HepG2 (cell line): ENCODE measurements around the gene THADA. TPM values are rescaled to one million over a fixed set of nuclear protein-coding genes. Genes with fewer than 3 reads are reported as not detected.

ENCODE experiments used
- ATF7 ChIP-seq, 2 experiments: fragments of 450-650 bp in 1 of 2; sonication (generic) in 1 of 2; formaldehyde crosslinking in 1 of 2; IDR thresholded peaks; 2 replicates each; pipeline versions ENCODE4 v1.4.0 to v1.6.1; 2016 to 2020; ENCODE audit warnings: antibody characterized with exemption in 1 of 2, mild to moderate bottlenecking in 1 of 2, missing genetic modification reagents in 1 of 2
- CCDC6 ChIP-seq: sonication (generic); formaldehyde crosslinking; IDR thresholded peaks from 2 replicates; pipeline ENCODE4 v1.8.1; 2022; ENCODE audit warnings: mild to moderate bottlenecking, missing genetic modification reagents, moderate library complexity
- CENPT ChIP-seq: sonication (generic); formaldehyde crosslinking; IDR thresholded peaks from 2 replicates; pipeline ENCODE4 v1.8.0; 2022; ENCODE audit warnings: low read depth, mild to moderate bottlenecking, moderate library complexity, missing genetic modification reagents
- FIP1L1 ChIP-seq: fragments of 200-400 bp; formaldehyde crosslinking; IDR thresholded peaks from 2 replicates; pipeline ENCODE4 v1.6.1; 2018; ENCODE audit warnings: low read depth, mild to moderate bottlenecking, low read length, moderate library complexity, borderline replicate concordance; ENCODE audit not compliant: insufficient read depth
- GFI1 ChIP-seq: sonication (generic); formaldehyde crosslinking; IDR thresholded peaks from 2 replicates; pipeline ENCODE4 v1.5.0; 2020; ENCODE audit warnings: missing genetic modification reagents, mild to moderate bottlenecking, borderline replicate concordance
- HES4 ChIP-seq: sonication (generic); formaldehyde crosslinking; IDR thresholded peaks from 2 replicates; pipeline ENCODE4 v1.9.0; 2021; ENCODE audit warnings: mild to moderate bottlenecking, missing genetic modification reagents, borderline replicate concordance
- IKZF1 ChIP-seq: fragments of 450-650 bp; IDR thresholded peaks from 2 replicates; pipeline ENCODE4 v1.7.1; 2016
- KAT2B ChIP-seq: fragments of 150-350 bp; IDR thresholded peaks from 2 replicates; pipeline ENCODE4 v1.6.1; 2014; ENCODE audit warnings: low read depth, low read length, borderline replicate concordance
- KLF12 ChIP-seq: sonication (generic); formaldehyde crosslinking; IDR thresholded peaks from 2 replicates; pipeline ENCODE4 v1.4.0; 2020; ENCODE audit warnings: missing genetic modification reagents, borderline replicate concordance
- KLF9 ChIP-seq: IDR thresholded peaks from 2 replicates; pipeline ENCODE4 v1.6.1; 2016; ENCODE audit warnings: low read depth
- MED1 ChIP-seq: sonication (generic); formaldehyde crosslinking; IDR thresholded peaks from 2 replicates; pipeline ENCODE4 v1.4.0; 2020; ENCODE audit warnings: missing genetic modification reagents
- MED13 ChIP-seq: sonication (generic); formaldehyde crosslinking; IDR thresholded peaks from 2 replicates; pipeline ENCODE4 v1.5.0; 2020; ENCODE audit warnings: missing genetic modification reagents
- NBN ChIP-seq: fragments of 450-650 bp; conservative IDR thresholded peaks from 2 replicates; pipeline ENCODE4 v1.6.1; 2017
- NFYB ChIP-seq: sonication (generic); formaldehyde crosslinking; IDR thresholded peaks from 2 replicates; pipeline ENCODE4 v1.4.0; 2020; ENCODE audit warnings: missing genetic modification reagents
- NR1H2 ChIP-seq: sonication (generic); formaldehyde crosslinking; IDR thresholded peaks from 2 replicates; pipeline ENCODE4 v1.8.1; 2022; ENCODE audit warnings: low read depth, missing genetic modification reagents, borderline replicate concordance
- PHB2 ChIP-seq: fragments of 450-650 bp; IDR thresholded peaks from 2 replicates; pipeline ENCODE4 v1.6.1; 2018; ENCODE audit not compliant: partially characterized antibody
- RARG ChIP-seq: sonication (generic); formaldehyde crosslinking; IDR thresholded peaks from 2 replicates; pipeline ENCODE4 v1.4.0; 2020; ENCODE audit warnings: low read depth, mild to moderate bottlenecking, missing genetic modification reagents
- REL ChIP-seq: sonication (generic); formaldehyde crosslinking; conservative IDR thresholded peaks from 2 replicates; pipeline ENCODE4 v1.8.0; 2022; ENCODE audit warnings: mild to moderate bottlenecking, missing genetic modification reagents, moderate library complexity
- RFX5 ChIP-seq: IDR thresholded peaks from 2 replicates; pipeline ENCODE4 v1.6.1; 2011; ENCODE audit warnings: low read depth, low read length, improper control_type of control experiment
- RNF2 ChIP-seq: fragments of 450-650 bp; conservative IDR thresholded peaks from 2 replicates; pipeline ENCODE4 v1.6.1; 2016; ENCODE audit warnings: low read depth
- STAT5B ChIP-seq: sonication (generic); formaldehyde crosslinking; IDR thresholded peaks from 2 replicates; pipeline ENCODE4 v1.4.0; 2020; ENCODE audit warnings: missing genetic modification reagents
- STAT6 ChIP-seq: sonication (generic); formaldehyde crosslinking; IDR thresholded peaks from 2 replicates; pipeline ENCODE4 v1.4.0; 2020; ENCODE audit warnings: missing genetic modification reagents, mild to moderate bottlenecking, borderline replicate concordance
- TAF1 ChIP-seq: sonication (generic); formaldehyde crosslinking; IDR thresholded peaks from 2 replicates; pipeline ENCODE4 v1.4.0; 2020; ENCODE audit warnings: missing genetic modification reagents
- ZNF136 ChIP-seq: sonication (generic); formaldehyde crosslinking; IDR thresholded peaks from 2 replicates; pipeline ENCODE4 v1.8.1; 2022; ENCODE audit warnings: low read depth, mild to moderate bottlenecking, moderate library complexity, missing genetic modification reagents
- ZNF543 ChIP-seq: sonication (generic); formaldehyde crosslinking; IDR thresholded peaks from 2 replicates; pipeline ENCODE4 v1.4.0; 2020; ENCODE audit warnings: mild to moderate bottlenecking, missing genetic modification reagents
- ZNF570 ChIP-seq: sonication (generic); formaldehyde crosslinking; IDR thresholded peaks from 2 replicates; pipeline ENCODE4 v1.4.0; 2020; ENCODE audit warnings: mild to moderate bottlenecking, missing genetic modification reagents, borderline replicate concordance
- ZNF841 ChIP-seq: sonication (generic); formaldehyde crosslinking; IDR thresholded peaks from 2 replicates; pipeline ENCODE4 v1.8.1; 2023; ENCODE audit warnings: missing genetic modification reagents, borderline replicate concordance
- ZNF850 ChIP-seq: sonication (generic); formaldehyde crosslinking; conservative IDR thresholded peaks from 2 replicates; pipeline ENCODE4 v1.9.0; 2021; ENCODE audit warnings: mild to moderate bottlenecking, missing genetic modification reagents
- ZSCAN22 ChIP-seq: sonication (generic); formaldehyde crosslinking; IDR thresholded peaks from 2 replicates; pipeline ENCODE4 v1.4.0; 2020; ENCODE audit warnings: mild to moderate bottlenecking, missing genetic modification reagents
- polyA plus RNA-seq, 8 experiments: library from polyadenylated mRNA; depleted of rRNA in 3 of 8; stranded (reverse) in 7 of 8; unstranded in 1 of 8; fragments of >200 nt; fragmentation: Illumina TruSeq in 4 of 8; extraction: Trizol in 4 of 8; gene quantifications; 2 replicates each; pipeline versions ENCODE4 v1.2.1 to v1.2.3, GENCODE V29; 2011 to 2016; ENCODE audit warnings: low read depth in 4 of 8, missing spikeins in 1 of 8, mixed read lengths in 1 of 8; ENCODE audit not compliant: insufficient read depth in 1 of 8
- total RNA-seq, 5 experiments: library from RNA; depleted of rRNA; stranded (reverse); fragments of >200 nt; fragmentation: Illumina TruSeq; extraction: Trizol; gene quantifications; 2 replicates each; pipeline ENCODE4 v1.2.3, GENCODE V29; 2016; ENCODE audit warnings: low read depth in 1 of 5
- TF ChIP-seq, protein P1 (sequence below): IDR thresholded peaks from 2 replicates; pipeline ENCODE4 v1.6.1; 2012; ENCODE audit warnings: inconsistent platforms

The THADA gene
- total and polyA plus RNA-seq, 2 of the 13 experiments (the other 11 are each of a cell fraction or from before 2014, with no cell fraction given), result 12.7 to 21.7 TPM

DNA sequence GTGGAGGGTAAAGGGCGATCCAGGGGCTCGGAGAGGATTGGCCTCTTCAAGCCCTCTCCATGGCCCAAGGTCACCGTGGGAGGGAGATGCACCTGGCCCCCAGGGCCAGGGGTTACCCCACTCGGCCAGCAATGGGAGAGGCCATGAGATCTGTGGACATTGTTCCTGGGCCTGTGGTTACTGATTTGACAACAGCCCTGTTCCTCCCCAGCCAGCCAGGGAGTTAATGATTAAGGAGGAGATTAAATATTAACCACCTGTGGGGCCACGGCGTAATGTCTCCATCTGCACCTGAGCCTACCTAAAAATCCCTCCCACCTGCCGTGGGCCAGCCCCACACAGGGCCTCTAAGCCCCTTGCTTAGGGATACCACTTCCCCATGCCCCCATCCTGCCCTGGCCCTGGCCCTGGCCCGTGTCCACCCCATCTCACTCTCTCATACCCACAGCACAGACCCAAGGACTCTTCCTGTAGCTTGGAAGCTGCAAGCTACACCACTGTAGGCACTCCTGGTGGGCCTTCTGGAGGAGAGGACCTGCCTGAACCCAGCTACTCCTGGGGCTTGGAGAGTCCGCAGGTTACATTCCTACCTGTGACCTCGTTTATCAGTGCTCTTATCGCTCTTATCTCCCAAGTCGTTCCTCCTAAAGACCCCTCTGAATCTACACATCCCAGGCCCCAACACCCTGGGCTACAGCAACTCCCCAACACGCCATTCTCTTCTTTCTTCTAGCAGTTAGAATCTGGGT is 401.5 kb downstream of the THADA start (continued):
- TF ChIP-seq ZNF841 (CRISPR knock-in tag) (no peak), REL (CRISPR knock-in tag) (no peak), GFI1 (CRISPR knock-in tag) (peak; percentile 87), NFYB (peak; percentile 56; the same call in 1 of the 2 replicates), TAF1 (CRISPR knock-in tag) (peak; percentile 75; the same call in 1 of the 2 replicates), NR1H2 (CRISPR knock-in tag) (0 out of 2 replicates have a peak, but pooled peaks have one; percentile 76), HES4 (CRISPR knock-in tag) (0 out of 2 replicates have a peak, but pooled peaks have one; percentile 23), NBN (no peak), STAT5B (CRISPR knock-in tag) (no peak), CCDC6 (CRISPR knock-in tag) (0 out of 2 replicates have a peak, but pooled peaks have one; percentile 90), ZSCAN22 (CRISPR knock-in tag) (no peak; the same call in 1 of the 2 replicates), KAT2B (no peak), MED1 (CRISPR knock-in tag) (peak; percentile 99), ZNF850 (CRISPR knock-in tag) (no peak), RFX5 (peak; percentile 31; the same call in 1 of the 2 replicates), ATF7 (IDR thresholded peaks at IDR 0.05) (no peak), ATF7 (CRISPR knock-in tag; IDR thresholded peaks at IDR 0.05) (no peak; the same call in 1 of the 2 replicates), IKZF1 (no peak), ZNF570 (no peak), MED13 (CRISPR knock-in tag) (peak; percentile 98), ZNF136 (peak; percentile 60; the same call in 1 of the 2 replicates), PHB2 (no peak), KLF9 (CRISPR knock-in tag) (no peak), KLF12 (peak; percentile 79; the same call in 1 of the 2 replicates), RARG (no peak), ZNF543 (CRISPR knock-in tag) (peak; percentile 36; the same call in 1 of the 2 replicates), CENPT (CRISPR knock-in tag) (0 out of 2 replicates have a peak, but pooled peaks have one; percentile 18), STAT6 (peak; percentile 90; the same call in 1 of the 2 replicates), FIP1L1 (no peak), RNF2 (no peak)
- TF ChIP-seq, protein P1, sequence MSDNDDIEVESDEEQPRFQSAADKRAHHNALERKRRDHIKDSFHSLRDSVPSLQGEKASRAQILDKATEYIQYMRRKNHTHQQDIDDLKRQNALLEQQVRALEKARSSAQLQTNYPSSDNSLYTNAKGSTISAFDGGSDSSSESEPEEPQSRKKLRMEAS, result peak; percentile 86
